GM12878 (cell line): ENCODE results near the gene GMDS. TPM values are rescaled to one million over a fixed set of nuclear protein-coding genes. Genes with fewer than 3 reads are reported as not detected.

ENCODE experiments used
- ATAC-seq: fragments of 200-7000 bp; cut with Tn5 transposase; 3 replicates; pipeline ENCODE4 v1.9.1; 2020; ENCODE audit warnings: mild to moderate bottlenecking, moderate library complexity
- BruUV-seq: library from RNA; stranded (reverse); fragments of 400-500 nt; replicated peaks from 2 replicates; lab custom pipeline; 2021; lab: Mats Ljungman, UMichigan
- CTCF ChIA-PET: fragments of 300-600 bp; sonication (Branson Sonifier 250); formaldehyde crosslinking; extraction: SDS; loops from one replicate; lab custom pipeline; 2021; ENCODE audit warnings: inconsistent platforms; lab: Yijun Ruan, JAX
- POLR2A ChIA-PET: fragments of 350-600 bp; formaldehyde crosslinking; extraction: SDS; loops from one replicate; lab custom pipeline; 2021; ENCODE audit warnings: inconsistent platforms; lab: Charles Lee
- RAD21 ChIA-PET: fragments of 300-600 bp; sonication (Branson Sonifier 250); formaldehyde crosslinking; loops from one replicate; lab custom pipeline; 2023; ENCODE audit warnings: antibody characterized with exemption; ENCODE audit not compliant: unreplicated experiment; lab: Charles Lee
- SMC1A ChIA-PET: fragments of 300-600 bp; sonication (Branson Sonifier 250); formaldehyde crosslinking; loops from one replicate; lab custom pipeline; 2023; ENCODE audit not compliant: unreplicated experiment, uncharacterized antibody; lab: Charles Lee
- DNase-seq: peaks from one replicate; pipeline ENCODE4 v3.0.0-alpha.2; 2011; ENCODE audit warnings: low read depth, low spot score
- FAIRE-seq: peaks from 3 replicates; lab custom pipeline; 2011; peaks lifted over from hg19 to GRCh38; lab: Jason Lieb, UNC
- H2AFZ ChIP-seq: 2 replicates; pipeline ENCODE4 v1.6.0; 2011; ENCODE audit warnings: low read depth, low read length, control low read depth; ENCODE audit not compliant: control insufficient read depth
- H3K27ac ChIP-seq: 2 replicates; pipeline ENCODE4 v1.5.1; 2011; ENCODE audit warnings: control low read depth; ENCODE audit not compliant: control insufficient read depth, insufficient read depth
- H3K27me3 ChIP-seq, 2 experiments: replicated peaks in 1 of 2; 2 replicates each; pipeline versions ENCODE4 v1.6.0 to v1.6.1; 2011; ENCODE audit warnings: low read length in 1 of 2; ENCODE audit not compliant: control insufficient read depth in 2 of 2, insufficient read depth in 2 of 2
- H3K36me3 ChIP-seq, 2 experiments: 2 replicates each; pipeline ENCODE4 v1.5.1; 2011; ENCODE audit warnings: low read length in 1 of 2; ENCODE audit not compliant: control insufficient read depth in 2 of 2, insufficient read depth in 2 of 2
- H3K4me1 ChIP-seq: 2 replicates; pipeline ENCODE4 v1.6.1; 2011; ENCODE audit warnings: mild to moderate bottlenecking, low read length, moderate library complexity, mixed read lengths; ENCODE audit not compliant: control insufficient read depth, insufficient read depth
- H3K4me2 ChIP-seq: 2 replicates; pipeline ENCODE4 v1.6.0; 2011; ENCODE audit warnings: control low read depth; ENCODE audit not compliant: control insufficient read depth, insufficient read depth
- H3K4me3 ChIP-seq: fragments of 200-600 bp; sonication (generic); 2 replicates; pipeline ENCODE4 v1.5.1; 2016
- H3K79me2 ChIP-seq: 2 replicates; pipeline ENCODE4 v1.6.0; 2011; ENCODE audit warnings: low read length; ENCODE audit not compliant: control insufficient read depth, insufficient read depth
- H3K9ac ChIP-seq: 2 replicates; pipeline ENCODE4 v1.8.0; 2011; ENCODE audit warnings: low read length, control low read depth, mixed read lengths; ENCODE audit not compliant: control insufficient read depth, insufficient read depth
- H3K9me3 ChIP-seq: replicated peaks from 3 replicates; pipeline ENCODE4 v1.5.1; 2011; ENCODE audit warnings: mild to moderate bottlenecking, low read length; ENCODE audit not compliant: control insufficient read depth, insufficient read depth
- H4K20me1 ChIP-seq: 2 replicates; pipeline ENCODE4 v1.6.0; 2011; ENCODE audit not compliant: control insufficient read depth, insufficient read depth
- EP300 ChIP-seq, 2 experiments: fragments of 150-350 bp in 1 of 2; IDR thresholded peaks; 2 replicates each; pipeline ENCODE4 v1.6.1; 2011 to 2012; ENCODE audit warnings: low read depth in 2 of 2, low read length in 2 of 2, borderline replicate concordance in 1 of 2, improper control_type of control experiment in 1 of 2, inconsistent platforms in 1 of 2; ENCODE audit not compliant: control insufficient read depth in 1 of 2
- GABPA ChIP-seq: IDR thresholded peaks from 2 replicates; pipeline ENCODE4 v1.6.1; 2014; ENCODE audit warnings: antibody characterized with exemption, low read depth, mild to moderate bottlenecking, inconsistent platforms
- MYC ChIP-seq: IDR thresholded peaks from 2 replicates; pipeline ENCODE4 v1.6.1; 2011; ENCODE audit warnings: mild to moderate bottlenecking, low read length, moderate library complexity, inconsistent platforms; ENCODE audit not compliant: insufficient read depth, insufficient replicate concordance, insufficient read length, severe bottlenecking
- ZNF384 ChIP-seq: IDR thresholded peaks from 2 replicates; pipeline ENCODE4 v1.6.1; 2012; ENCODE audit warnings: low read depth, mild to moderate bottlenecking, low read length, improper control_type of control experiment, borderline replicate concordance
- ZSCAN29 ChIP-seq: fragments of 450-650 bp; IDR thresholded peaks from 2 replicates; pipeline ENCODE4 v1.6.1; 2017; ENCODE audit warnings: mild to moderate bottlenecking, moderate library complexity
- WGBS: methylation state at CpG from one replicate; pipeline ENCODE4 v1.1.6; 2016; ENCODE audit warnings: low lambda C conversion rate; ENCODE audit not compliant: insufficient replicate concordance, insufficient coverage; ENCODE audit errors: missing lambda C conversion rate; 5-methylcytosine and 5-hydroxymethylcytosine counted together
- in situ Hi-C: fragments of 300-500 bp; cut with MboI; formaldehyde crosslinking; loops from 9 replicates; pipeline ENCODE4 v1.14.3; 2018; ENCODE audit warnings: mixed read lengths
- intact Hi-C: fragments of 100-400 bp; cut with micrococcal nuclease; formaldehyde crosslinking; loops from one replicate; pipeline ENCODE4 v1.14.2; 2022; ENCODE audit not compliant: unreplicated experiment
- polyA plus RNA-seq, 11 experiments: library from polyadenylated mRNA; depleted of rRNA in 4 of 11; unstranded in 6 of 11; stranded (reverse) in 5 of 11; fragments of >200 nt; fragmentation: Nextera tagmentation in 4 of 11; fragmentation: Illumina TruSeq in 1 of 11; extraction: Ambion mirVana in 4 of 11; extraction: Trizol in 1 of 11; gene quantifications; 1 replicate in 1 of 11; 2 replicates in 10 of 11; pipeline versions ENCODE4 v1.2.1 to v1.2.3, GENCODE V29; 2011 to 2016; ENCODE audit warnings: inconsistent platforms in 2 of 11, missing spikeins in 2 of 11, low read depth in 1 of 11
- total RNA-seq, 4 experiments: library from RNA; depleted of rRNA in 3 of 4; stranded (reverse); fragments of >200 nt in 3 of 4; fragmentation: Illumina TruSeq in 1 of 4; extraction: Trizol in 1 of 4; gene quantifications; 2 replicates each; pipeline versions ENCODE4 v1.2.1 to v1.2.3, GENCODE V29; 2013 to 2021
- TF ChIP-seq, protein P1 (sequence below): fragments of 450-650 bp; IDR thresholded peaks from 2 replicates; pipeline ENCODE4 v1.6.1; 2016; ENCODE audit warnings: mild to moderate bottlenecking
- TF ChIP-seq, protein P2 (sequence below): fragments of 450-650 bp; IDR thresholded peaks from 2 replicates; pipeline ENCODE4 v1.6.1; 2017; ENCODE audit warnings: mild to moderate bottlenecking, moderate library complexity
- TF ChIP-seq, protein P3 (sequence below): fragments of 450-650 bp; formaldehyde crosslinking; IDR thresholded peaks from 2 replicates; pipeline ENCODE4 v1.5.0; 2022; ENCODE audit warnings: mild to moderate bottlenecking, missing genetic modification characterization
- TF ChIP-seq, protein P4 (sequence below): IDR thresholded peaks from 2 replicates; pipeline ENCODE4 v1.6.1; 2011; ENCODE audit warnings: borderline replicate concordance, low read depth, mild to moderate bottlenecking, moderate library complexity, low read length; ENCODE audit not compliant: insufficient read depth, poor library complexity, severe bottlenecking

GMDS gene
- total and polyA plus RNA-seq, 10 of the 15 experiments (the other 5 are each of a cell fraction or from before 2014, with no cell fraction given) = 0.61 to 53.8 (median 29.3) TPM

DNA sequence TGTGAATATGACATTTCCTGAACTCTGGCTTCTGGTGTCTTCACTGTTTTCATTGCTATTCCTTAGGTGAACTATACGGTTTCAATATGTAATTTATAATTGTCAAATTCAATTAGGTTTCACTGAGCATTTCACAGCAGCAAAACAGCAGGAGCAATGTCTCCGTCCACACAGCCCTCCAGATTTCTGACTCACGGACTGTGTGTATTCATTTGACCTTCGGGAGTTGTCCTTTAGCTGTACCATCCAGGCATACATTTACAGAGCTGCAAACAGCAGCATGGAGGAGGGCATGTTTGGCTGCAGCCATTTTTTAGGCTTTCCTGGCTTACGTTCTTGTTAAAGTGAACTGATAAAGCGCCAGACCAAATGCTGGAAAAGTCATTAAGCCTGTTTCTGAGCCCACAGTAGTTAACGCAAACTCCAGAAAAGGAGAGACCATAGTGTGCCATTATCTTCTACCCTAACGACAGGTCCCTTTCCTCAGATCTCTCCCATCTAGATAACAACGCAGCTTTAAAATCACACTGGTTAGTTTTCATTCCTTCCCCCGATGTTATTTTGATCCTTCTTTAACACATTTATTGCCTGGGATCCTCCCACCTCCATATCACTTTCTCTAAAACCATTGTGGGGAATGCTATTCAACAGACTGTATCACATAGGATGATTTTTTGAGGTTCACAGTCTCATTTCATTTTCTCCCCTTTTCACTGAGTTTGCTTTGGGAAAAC, 617.4 kb downstream of the GMDS start (continued):
- TF ChIP-seq, protein P1, sequence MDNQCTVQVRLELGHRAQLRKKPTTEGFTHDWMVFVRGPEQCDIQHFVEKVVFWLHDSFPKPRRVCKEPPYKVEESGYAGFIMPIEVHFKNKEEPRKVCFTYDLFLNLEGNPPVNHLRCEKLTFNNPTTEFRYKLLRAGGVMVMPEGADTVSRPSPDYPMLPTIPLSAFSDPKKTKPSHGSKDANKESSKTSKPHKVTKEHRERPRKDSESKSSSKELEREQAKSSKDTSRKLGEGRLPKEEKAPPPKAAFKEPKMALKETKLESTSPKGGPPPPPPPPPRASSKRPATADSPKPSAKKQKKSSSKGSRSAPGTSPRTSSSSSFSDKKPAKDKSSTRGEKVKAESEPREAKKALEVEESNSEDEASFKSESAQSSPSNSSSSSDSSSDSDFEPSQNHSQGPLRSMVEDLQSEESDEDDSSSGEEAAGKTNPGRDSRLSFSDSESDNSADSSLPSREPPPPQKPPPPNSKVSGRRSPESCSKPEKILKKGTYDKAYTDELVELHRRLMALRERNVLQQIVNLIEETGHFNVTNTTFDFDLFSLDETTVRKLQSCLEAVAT = no peak
- no peak for TF ChIP-seq EP300 (IDR thresholded peaks at IDR 0.05; ENCODE audit: borderline replicate concordance in 1 of 2, control insufficient read depth in 1 of 2, low read depth in 2 of 2, low read length in 2 of 2)
- TF ChIP-seq, protein P2, sequence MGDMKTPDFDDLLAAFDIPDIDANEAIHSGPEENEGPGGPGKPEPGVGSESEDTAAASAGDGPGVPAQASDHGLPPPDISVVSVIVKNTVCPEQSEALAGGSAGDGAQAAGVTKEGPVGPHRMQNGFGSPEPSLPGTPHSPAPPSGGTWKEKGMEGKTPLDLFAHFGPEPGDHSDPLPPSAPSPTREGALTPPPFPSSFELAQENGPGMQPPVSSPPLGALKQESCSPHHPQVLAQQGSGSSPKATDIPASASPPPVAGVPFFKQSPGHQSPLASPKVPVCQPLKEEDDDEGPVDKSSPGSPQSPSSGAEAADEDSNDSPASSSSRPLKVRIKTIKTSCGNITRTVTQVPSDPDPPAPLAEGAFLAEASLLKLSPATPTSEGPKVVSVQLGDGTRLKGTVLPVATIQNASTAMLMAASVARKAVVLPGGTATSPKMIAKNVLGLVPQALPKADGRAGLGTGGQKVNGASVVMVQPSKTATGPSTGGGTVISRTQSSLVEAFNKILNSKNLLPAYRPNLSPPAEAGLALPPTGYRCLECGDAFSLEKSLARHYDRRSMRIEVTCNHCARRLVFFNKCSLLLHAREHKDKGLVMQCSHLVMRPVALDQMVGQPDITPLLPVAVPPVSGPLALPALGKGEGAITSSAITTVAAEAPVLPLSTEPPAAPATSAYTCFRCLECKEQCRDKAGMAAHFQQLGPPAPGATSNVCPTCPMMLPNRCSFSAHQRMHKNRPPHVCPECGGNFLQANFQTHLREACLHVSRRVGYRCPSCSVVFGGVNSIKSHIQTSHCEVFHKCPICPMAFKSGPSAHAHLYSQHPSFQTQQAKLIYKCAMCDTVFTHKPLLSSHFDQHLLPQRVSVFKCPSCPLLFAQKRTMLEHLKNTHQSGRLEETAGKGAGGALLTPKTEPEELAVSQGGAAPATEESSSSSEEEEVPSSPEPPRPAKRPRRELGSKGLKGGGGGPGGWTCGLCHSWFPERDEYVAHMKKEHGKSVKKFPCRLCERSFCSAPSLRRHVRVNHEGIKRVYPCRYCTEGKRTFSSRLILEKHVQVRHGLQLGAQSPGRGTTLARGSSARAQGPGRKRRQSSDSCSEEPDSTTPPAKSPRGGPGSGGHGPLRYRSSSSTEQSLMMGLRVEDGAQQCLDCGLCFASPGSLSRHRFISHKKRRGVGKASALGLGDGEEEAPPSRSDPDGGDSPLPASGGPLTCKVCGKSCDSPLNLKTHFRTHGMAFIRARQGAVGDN = no peak

DNA sequence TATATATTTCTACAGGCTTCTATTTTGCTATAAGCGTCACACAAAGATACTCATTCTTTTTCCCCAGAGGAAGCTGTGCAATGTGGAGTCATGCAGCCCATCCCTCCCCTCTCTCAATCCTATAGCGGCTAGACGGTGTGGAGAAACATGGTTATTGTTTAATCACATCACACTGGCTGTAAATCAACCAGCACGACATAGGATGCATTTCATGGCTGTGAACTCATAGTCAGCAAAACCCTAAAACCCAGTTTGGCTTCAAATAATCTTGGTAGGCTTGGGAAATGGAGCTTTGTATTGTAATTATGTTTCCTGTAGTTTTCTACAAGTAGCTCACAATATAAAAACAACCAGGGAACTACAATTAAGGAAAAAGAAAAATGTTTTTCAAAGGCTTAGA, 618.9 kb downstream of the GMDS start:
- ATAC-seq (no peak), FAIRE-seq (no peak), DNase-seq (no peak)
- 84% methylated on average over 4 of the region's 4 CpGs for WGBS
- Histone ChIP-seq H3K9me3 (no peaks in the 10 kb centered on the region), H3K27me3 (peaks cover 4 to 10% of the 10 kb centered on the region in 2 experiments), H2AFZ (no peak overlapping the region), H3K9ac (no peak overlapping the region), H3K4me3 (no peak overlapping the region), H3K4me1 (peaks cover 5% of the 10 kb centered on the region), H4K20me1 (peaks cover 3% of the 10 kb centered on the region; the same call in 1 of the 2 replicates), H3K79me2 (no peaks in the 10 kb centered on the region), H3K36me3 (no peaks in the 10 kb centered on the region), H3K27ac (no peak overlapping the region), H3K4me2 (no peak overlapping the region)
- ChIA-PET SMC1A (interaction anchor here (0.8 to 1.0 kb wide), 2 partner anchors 9 to 64 kb away, joined by 3 read pairs; no protein-coding TSS in a partner anchor), POLR2A (no interaction called here), CTCF (interaction anchor here (0.8 kb wide), 1 partner anchor 9 kb away, joined by 3 read pairs; no protein-coding TSS in a partner anchor), RAD21 (no interaction called here)
- in situ Hi-C loops = no loop called here
- intact Hi-C loops = no loop called here
- BruUV-seq = no TSS peak
- TF ChIP-seq GABPA (no peak), ZNF384 (no peak), MYC (no peak), ZSCAN29 (no peak)
- TF ChIP-seq, protein P3, sequence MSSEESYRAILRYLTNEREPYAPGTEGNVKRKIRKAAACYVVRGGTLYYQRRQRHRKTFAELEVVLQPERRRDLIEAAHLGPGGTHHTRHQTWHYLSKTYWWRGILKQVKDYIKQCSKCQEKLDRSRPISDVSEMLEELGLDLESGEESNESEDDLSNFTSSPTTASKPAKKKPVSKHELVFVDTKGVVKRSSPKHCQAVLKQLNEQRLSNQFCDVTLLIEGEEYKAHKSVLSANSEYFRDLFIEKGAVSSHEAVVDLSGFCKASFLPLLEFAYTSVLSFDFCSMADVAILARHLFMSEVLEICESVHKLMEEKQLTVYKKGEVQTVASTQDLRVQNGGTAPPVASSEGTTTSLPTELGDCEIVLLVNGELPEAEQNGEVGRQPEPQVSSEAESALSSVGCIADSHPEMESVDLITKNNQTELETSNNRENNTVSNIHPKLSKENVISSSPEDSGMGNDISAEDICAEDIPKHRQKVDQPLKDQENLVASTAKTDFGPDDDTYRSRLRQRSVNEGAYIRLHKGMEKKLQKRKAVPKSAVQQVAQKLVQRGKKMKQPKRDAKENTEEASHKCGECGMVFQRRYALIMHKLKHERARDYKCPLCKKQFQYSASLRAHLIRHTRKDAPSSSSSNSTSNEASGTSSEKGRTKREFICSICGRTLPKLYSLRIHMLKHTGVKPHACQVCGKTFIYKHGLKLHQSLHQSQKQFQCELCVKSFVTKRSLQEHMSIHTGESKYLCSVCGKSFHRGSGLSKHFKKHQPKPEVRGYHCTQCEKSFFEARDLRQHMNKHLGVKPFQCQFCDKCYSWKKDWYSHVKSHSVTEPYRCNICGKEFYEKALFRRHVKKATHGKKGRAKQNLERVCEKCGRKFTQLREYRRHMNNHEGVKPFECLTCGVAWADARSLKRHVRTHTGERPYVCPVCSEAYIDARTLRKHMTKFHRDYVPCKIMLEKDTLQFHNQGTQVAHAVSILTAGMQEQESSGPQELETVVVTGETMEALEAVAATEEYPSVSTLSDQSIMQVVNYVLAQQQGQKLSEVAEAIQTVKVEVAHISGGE (CRISPR knock-in tag) = no peak
- TF ChIP-seq, protein P4, sequence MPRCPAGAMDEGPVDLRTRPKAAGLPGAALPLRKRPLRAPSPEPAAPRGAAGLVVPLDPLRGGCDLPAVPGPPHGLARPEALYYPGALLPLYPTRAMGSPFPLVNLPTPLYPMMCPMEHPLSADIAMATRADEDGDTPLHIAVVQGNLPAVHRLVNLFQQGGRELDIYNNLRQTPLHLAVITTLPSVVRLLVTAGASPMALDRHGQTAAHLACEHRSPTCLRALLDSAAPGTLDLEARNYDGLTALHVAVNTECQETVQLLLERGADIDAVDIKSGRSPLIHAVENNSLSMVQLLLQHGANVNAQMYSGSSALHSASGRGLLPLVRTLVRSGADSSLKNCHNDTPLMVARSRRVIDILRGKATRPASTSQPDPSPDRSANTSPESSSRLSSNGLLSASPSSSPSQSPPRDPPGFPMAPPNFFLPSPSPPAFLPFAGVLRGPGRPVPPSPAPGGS = no peak
